Measurements from ENCODE around the gene NPY4R2.
"Not testable (repeated sequence)": the region's sequence is repeated elsewhere in the genome, so short reads cannot be mapped to it uniquely, and the experiment has no call there.

DNA sequence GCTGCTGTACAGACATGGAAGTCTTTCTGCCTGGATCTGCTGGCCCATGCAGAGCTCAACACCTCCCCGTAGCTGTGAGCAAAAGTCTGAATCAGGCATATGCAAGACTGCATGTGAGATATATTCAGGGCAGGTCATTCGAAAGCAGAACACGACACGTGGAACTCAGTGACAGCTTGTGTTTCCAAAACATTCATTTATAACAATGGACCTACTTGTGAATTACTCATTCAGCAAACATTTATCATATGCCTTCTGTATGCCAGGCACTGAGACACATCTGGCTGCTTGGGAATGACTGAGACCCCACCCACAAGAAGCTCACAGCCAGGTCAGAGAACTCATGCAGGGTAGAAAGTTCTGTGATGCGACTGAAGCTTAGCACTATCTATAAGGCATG lies 46.2 kb upstream of the NPY4R2 start:
- not testable (repeated sequence) for TF ChIP-seq POLR2A (IDR thresholded peaks at IDR 0.05; ENCODE audit: low read depth, low read length); TAF1 (IDR thresholded peaks at IDR 0.05; ENCODE audit: borderline replicate concordance, low read depth, low read length); SMC3 (IDR thresholded peaks at IDR 0.05; ENCODE audit: borderline replicate concordance, low read length); POLR2AphosphoS5 (IDR thresholded peaks at IDR 0.05; ENCODE audit: low read length); EP300 (IDR thresholded peaks at IDR 0.05; ENCODE audit: borderline replicate concordance in 1 of 2, control insufficient read depth in 1 of 2, low read depth in 2 of 2, low read length in 2 of 2); CREB1 (IDR thresholded peaks at IDR 0.05; ENCODE audit: low read depth); ATF7 (IDR thresholded peaks at IDR 0.05; ENCODE audit: low read depth); YBX1 (IDR thresholded peaks at IDR 0.05); NBN (IDR thresholded peaks at IDR 0.05); YY1 (IDR thresholded peaks at IDR 0.05; ENCODE audit: low read depth, low read length)
- TF ChIP-seq, protein P1, sequence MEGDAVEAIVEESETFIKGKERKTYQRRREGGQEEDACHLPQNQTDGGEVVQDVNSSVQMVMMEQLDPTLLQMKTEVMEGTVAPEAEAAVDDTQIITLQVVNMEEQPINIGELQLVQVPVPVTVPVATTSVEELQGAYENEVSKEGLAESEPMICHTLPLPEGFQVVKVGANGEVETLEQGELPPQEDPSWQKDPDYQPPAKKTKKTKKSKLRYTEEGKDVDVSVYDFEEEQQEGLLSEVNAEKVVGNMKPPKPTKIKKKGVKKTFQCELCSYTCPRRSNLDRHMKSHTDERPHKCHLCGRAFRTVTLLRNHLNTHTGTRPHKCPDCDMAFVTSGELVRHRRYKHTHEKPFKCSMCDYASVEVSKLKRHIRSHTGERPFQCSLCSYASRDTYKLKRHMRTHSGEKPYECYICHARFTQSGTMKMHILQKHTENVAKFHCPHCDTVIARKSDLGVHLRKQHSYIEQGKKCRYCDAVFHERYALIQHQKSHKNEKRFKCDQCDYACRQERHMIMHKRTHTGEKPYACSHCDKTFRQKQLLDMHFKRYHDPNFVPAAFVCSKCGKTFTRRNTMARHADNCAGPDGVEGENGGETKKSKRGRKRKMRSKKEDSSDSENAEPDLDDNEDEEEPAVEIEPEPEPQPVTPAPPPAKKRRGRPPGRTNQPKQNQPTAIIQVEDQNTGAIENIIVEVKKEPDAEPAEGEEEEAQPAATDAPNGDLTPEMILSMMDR (IDR thresholded peaks at IDR 0.05 in 2 of 3, conservative IDR thresholded peaks at IDR 0.05 in 1 of 3; ENCODE audit: control insufficient read depth in 2 of 3, extremely low read depth in 1 of 3, insufficient read depth in 1 of 3, low read depth in 3 of 3, low read length in 3 of 3): not testable (repeated sequence)
- TF ChIP-seq, protein P2, sequence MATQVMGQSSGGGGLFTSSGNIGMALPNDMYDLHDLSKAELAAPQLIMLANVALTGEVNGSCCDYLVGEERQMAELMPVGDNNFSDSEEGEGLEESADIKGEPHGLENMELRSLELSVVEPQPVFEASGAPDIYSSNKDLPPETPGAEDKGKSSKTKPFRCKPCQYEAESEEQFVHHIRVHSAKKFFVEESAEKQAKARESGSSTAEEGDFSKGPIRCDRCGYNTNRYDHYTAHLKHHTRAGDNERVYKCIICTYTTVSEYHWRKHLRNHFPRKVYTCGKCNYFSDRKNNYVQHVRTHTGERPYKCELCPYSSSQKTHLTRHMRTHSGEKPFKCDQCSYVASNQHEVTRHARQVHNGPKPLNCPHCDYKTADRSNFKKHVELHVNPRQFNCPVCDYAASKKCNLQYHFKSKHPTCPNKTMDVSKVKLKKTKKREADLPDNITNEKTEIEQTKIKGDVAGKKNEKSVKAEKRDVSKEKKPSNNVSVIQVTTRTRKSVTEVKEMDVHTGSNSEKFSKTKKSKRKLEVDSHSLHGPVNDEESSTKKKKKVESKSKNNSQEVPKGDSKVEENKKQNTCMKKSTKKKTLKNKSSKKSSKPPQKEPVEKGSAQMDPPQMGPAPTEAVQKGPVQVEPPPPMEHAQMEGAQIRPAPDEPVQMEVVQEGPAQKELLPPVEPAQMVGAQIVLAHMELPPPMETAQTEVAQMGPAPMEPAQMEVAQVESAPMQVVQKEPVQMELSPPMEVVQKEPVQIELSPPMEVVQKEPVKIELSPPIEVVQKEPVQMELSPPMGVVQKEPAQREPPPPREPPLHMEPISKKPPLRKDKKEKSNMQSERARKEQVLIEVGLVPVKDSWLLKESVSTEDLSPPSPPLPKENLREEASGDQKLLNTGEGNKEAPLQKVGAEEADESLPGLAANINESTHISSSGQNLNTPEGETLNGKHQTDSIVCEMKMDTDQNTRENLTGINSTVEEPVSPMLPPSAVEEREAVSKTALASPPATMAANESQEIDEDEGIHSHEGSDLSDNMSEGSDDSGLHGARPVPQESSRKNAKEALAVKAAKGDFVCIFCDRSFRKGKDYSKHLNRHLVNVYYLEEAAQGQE (IDR thresholded peaks at IDR 0.05; ENCODE audit: low read depth, low read length): not testable (repeated sequence)
- TF ChIP-seq, protein P3, sequence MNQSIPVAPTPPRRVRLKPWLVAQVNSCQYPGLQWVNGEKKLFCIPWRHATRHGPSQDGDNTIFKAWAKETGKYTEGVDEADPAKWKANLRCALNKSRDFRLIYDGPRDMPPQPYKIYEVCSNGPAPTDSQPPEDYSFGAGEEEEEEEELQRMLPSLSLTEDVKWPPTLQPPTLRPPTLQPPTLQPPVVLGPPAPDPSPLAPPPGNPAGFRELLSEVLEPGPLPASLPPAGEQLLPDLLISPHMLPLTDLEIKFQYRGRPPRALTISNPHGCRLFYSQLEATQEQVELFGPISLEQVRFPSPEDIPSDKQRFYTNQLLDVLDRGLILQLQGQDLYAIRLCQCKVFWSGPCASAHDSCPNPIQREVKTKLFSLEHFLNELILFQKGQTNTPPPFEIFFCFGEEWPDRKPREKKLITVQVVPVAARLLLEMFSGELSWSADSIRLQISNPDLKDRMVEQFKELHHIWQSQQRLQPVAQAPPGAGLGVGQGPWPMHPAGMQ (IDR thresholded peaks at IDR 0.05; ENCODE audit: borderline replicate concordance): not testable (repeated sequence)
